Upper lobe of left lung (tissue), 4 donors: Measurements from ENCODE around the gene TSPY1.
"Not testable (repeated sequence)": the region's sequence is repeated elsewhere in the genome, so short reads cannot be mapped to it uniquely, and the experiment has no call there.

ENCODE experiments used
- CTCF ChIP-seq, 6 experiments: fragments of 450-650 bp in 4 of 6; fragments of 200-600 bp in 2 of 6; sonication (generic) in 2 of 6; IDR thresholded peaks; one replicate each; pipeline ENCODE4 v1.5.1; 2016 to 2019; ENCODE audit warnings: antibody characterized with exemption in 6 of 6
- POLR2A ChIP-seq, 4 donors: fragments of 450-650 bp; IDR thresholded peaks; one replicate each; pipeline ENCODE4 v1.5.1; 2016 to 2017; ENCODE audit warnings: antibody characterized with exemption in 4 of 4, mild to moderate bottlenecking in 2 of 4

- not testable (repeated sequence) for TF ChIP-seq POLR2A, CTCF (IDR thresholded peaks at IDR 0.05)
Measured at GRCh38 chrY:9516287-9516686, 49.5 kb downstream of the TSPY1 start.
